Suprapubic skin (tissue), 3 donors: ENCODE data around the gene CCSER1.

ENCODE experiments used
- CTCF ChIP-seq, 2 donors: fragments of 200-600 bp in 1 of 2; fragments of 450-650 bp in 1 of 2; sonication (generic) in 1 of 2; IDR thresholded peaks; one replicate each; pipeline ENCODE4 v1.5.1; 2016 to 2019; ENCODE audit warnings: antibody characterized with exemption in 2 of 2, mild to moderate bottlenecking in 1 of 2, moderate library complexity in 1 of 2
- POLR2AphosphoS5 ChIP-seq, 3 donors: sonication (generic); formaldehyde crosslinking; IDR thresholded peaks; one replicate each; pipeline ENCODE4 v1.6.1; 2017; ENCODE audit warnings: antibody characterized with exemption in 3 of 3

DNA sequence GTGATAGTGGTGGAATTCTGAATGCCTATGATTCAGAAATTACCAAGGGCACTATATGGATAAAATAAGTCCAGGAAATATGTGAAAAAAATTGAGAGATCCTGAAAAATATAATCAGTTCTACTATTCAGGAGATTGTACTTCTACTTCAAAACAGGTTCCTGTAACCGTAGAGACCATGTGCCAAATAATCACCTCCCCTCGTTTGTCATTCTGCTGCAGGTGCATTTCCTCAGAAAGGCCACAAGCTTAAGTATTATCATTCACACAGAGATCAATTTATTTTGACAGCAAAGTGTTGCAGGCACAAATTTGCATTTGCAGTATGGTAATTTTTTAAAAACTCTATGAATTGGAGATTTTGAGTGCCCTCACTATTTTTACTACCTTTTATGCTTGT, 1000.0 kb downstream of the CCSER1 start:
- TF ChIP-seq CTCF (IDR thresholded peaks at IDR 0.05) (no peak), POLR2AphosphoS5 (IDR thresholded peaks at IDR 0.05) (no peak)
